ENCODE measurements around the gene AKT3.

DNA sequence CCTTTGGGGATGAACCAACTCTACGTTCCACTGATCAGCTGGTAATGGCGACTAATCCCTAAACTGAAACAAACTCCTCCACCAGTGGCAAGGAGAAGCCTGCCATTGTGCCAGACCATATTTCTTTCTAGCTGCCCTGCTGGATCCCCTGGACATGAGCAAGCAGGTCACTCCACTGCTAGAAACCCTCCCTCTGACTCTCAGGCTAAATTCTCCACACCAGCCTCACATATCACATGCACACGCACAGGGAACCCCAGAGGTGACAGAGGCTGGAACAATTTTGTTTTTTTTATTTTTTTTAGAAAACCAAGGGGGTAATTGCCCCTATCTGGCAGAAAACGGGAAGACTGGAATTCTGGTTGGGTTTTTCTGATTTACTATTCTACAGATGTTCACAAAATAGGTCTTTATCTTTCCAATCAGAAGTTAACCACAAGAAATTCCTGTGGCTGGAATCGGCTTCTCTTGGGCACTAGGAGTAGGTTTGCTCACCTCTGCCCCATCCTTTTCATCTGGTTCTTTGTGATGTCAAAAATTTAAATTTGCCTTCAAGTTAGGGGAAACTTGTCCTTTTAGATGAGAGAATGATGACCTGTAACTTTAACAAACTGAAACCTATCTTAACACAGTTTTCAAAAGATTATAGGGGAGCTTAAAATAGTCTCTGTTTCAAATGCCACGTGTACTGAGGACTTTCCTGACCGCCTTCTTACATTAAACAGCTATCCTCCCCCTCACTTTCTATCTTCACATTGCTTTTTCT is 336.1 kb downstream of the AKT3 start:
- TF ChIP-seq, protein P1, sequence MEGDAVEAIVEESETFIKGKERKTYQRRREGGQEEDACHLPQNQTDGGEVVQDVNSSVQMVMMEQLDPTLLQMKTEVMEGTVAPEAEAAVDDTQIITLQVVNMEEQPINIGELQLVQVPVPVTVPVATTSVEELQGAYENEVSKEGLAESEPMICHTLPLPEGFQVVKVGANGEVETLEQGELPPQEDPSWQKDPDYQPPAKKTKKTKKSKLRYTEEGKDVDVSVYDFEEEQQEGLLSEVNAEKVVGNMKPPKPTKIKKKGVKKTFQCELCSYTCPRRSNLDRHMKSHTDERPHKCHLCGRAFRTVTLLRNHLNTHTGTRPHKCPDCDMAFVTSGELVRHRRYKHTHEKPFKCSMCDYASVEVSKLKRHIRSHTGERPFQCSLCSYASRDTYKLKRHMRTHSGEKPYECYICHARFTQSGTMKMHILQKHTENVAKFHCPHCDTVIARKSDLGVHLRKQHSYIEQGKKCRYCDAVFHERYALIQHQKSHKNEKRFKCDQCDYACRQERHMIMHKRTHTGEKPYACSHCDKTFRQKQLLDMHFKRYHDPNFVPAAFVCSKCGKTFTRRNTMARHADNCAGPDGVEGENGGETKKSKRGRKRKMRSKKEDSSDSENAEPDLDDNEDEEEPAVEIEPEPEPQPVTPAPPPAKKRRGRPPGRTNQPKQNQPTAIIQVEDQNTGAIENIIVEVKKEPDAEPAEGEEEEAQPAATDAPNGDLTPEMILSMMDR (IDR thresholded peaks at IDR 0.05), result no peak
- no peak for TF ChIP-seq POLR2A (IDR thresholded peaks at IDR 0.05)
